Muscle of back (tissue), 13 donors: ENCODE results near the gene OXCT2. TPM values are rescaled to one million over a fixed set of nuclear protein-coding genes. Genes with fewer than 3 reads are reported as not detected.
A peak's percentile ranks its signal among the peaks of the same experiment; 100 is the strongest.
"Not testable (repeated sequence)": the region's sequence is repeated elsewhere in the genome, so short reads cannot be mapped to it uniquely, and the experiment has no call there.

Experiments
- DNase-seq, 3 donors: peaks; one replicate each; pipeline versions ENCODE4 v3.0.0 to v3.0.0-alpha.2; 2013
- long read RNA-seq, 9 donors: transcript quantifications; one replicate each; lab custom pipeline, GENCODE V29; 2026
- polyA plus RNA-seq, 10 donors: library from polyadenylated mRNA; unstranded; fragments of 120-200 nt; gene quantifications; one replicate each; pipeline ENCODE4 v1.2.1, GENCODE V29; 2013; ENCODE audit not compliant: insufficient read length in 10 of 10

The OXCT2 gene
- polyA plus RNA-seq = under 1 TPM in 7 of 10 donors, not detected in 3; 0.12 to 0.73 (median 0.32) TPM
- long read RNA-seq, donor 1 = 0 reads
- long read RNA-seq, donor 2 = 0 reads
- long read RNA-seq, donor 3 = 0 reads
- long read RNA-seq, donor 4 = 0 reads
- long read RNA-seq, donor 5 = 0 reads
- long read RNA-seq, donor 6 = 0 reads
- long read RNA-seq, donor 7 = 0 reads
- long read RNA-seq, donor 8 = 0 reads
- long read RNA-seq, donor 9 = 0 reads

DNA sequence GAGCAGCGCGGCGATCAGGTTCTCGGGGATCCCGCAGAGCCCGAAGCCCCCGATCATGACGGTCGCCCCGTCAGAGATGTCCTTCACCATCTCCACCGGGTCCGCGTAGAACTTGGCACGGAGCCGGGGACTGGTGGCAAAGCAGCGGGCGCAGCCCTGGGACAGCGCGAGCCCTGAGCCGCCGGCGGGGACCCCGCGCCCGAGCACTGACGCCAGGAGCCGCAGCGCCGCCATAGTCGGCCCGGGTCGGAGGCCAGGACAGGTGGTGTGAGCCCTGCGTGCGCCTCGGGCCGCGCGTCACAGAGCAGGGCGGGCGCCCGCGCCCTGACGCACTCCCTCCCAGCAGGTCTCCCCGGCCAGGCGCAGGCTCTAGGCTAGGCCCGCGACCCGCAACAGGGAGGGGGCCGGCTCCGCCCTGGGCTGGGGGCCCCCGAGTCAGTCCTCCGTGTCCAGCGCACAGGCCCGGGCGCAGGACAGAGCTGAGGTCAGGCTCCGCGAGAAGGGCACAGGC, at the start of gene OXCT2:
OXCT2 (minus strand) TSS at position 327 of the 511 bp plus-strand sequence; CDS start at position 234, 93 bp downstream.
- DNase-seq = not testable (repeated sequence)

DNA sequence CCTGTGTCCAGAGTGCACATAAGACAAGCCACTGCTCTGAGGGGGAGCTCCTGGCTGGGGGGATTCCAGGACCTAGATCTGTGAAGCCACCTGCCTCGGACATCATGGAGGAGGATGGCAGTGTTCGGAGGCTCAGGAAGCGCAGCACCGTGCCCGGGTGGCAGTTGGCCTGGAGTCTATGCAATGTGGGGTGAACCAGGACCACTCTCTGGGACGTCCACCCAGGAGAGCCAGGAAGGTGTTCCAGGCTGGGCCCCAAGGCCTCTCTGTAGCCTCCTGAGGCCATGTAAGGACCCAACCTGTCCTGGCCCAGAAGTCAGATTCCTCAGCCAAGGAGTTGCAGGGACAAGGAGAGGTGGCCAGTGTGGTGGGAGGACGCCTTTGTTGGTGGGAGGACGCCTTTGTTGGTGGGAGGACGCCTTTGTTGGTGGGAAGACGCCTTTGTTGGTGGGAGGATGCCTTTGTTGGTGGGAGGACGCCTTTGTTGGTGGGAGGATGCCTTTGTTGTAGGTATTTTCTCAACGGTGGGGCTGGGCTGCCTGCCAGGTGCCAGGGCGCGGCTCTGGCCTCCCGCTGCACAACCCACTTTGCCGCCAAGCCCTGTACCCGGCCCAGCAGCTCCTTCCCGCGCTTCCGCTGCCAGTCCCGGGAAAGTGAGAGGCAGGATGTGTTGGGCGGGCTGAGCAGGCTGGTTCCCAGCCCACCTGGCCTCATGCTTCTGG, 48.1 kb upstream of the OXCT2 start:
- DNase-seq = no peak

DNA sequence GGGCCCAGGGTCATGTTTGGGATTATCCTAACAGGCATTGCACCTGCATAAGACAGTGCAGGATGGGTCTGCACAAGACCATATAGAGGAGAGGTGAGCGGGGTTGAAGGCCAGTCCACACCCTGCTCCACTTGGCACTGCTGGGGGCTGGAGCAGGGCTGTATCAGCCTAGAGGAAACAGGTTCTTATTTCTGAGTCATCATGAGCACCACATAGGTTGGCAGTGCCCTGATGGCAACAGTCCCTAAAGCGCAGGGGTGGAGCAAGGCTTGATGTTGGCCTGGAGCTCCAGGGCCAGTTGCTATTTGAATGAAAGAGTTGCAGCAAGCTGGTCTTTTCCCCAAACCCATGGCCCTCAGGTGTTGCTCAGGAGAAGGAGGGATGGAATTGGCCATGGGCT, 47.3 kb upstream of the OXCT2 start:
- DNase-seq = no peak

DNA sequence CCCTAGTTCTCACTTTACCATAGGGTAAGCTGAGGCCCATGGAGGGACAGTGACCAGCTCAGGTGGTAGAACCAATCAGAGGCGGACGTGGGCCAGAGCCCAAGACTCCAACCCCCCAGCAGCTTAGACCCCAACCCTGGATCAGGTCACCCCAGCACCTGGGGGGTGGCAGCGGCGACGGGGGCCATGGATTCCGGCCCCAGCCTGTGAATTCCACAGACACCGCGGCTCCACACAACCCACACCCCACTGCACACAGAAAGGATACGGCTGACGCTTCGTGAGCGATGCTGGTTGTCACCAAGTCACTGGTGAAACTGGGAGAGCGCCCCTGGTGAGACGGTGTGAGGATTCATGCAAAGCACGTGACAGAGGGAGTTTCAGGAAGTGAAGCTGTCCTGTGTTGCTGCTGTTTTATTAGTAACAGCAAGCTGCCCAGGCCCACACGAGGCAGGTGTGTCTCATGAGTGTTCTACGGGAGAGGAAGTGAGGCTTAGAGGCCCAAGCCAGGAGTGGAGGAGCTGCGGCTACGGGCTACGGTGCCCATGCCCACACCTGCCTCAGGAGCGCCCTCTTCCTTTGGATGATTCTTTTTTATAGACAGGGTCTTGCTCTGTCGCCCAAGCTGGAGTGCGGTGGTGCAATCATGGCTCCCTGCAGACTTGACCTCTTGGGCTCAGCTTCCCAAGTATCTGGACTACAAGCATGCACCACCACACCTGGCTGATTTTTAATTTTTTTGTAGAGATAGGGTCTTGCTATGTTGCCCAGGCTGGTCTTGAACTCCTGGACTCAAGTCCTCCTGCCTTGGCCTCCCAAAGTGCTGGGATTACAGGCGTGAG, 46.2 kb upstream of the OXCT2 start:
- DNase-seq = peak in 1 of 3 donors; percentile 22

DNA sequence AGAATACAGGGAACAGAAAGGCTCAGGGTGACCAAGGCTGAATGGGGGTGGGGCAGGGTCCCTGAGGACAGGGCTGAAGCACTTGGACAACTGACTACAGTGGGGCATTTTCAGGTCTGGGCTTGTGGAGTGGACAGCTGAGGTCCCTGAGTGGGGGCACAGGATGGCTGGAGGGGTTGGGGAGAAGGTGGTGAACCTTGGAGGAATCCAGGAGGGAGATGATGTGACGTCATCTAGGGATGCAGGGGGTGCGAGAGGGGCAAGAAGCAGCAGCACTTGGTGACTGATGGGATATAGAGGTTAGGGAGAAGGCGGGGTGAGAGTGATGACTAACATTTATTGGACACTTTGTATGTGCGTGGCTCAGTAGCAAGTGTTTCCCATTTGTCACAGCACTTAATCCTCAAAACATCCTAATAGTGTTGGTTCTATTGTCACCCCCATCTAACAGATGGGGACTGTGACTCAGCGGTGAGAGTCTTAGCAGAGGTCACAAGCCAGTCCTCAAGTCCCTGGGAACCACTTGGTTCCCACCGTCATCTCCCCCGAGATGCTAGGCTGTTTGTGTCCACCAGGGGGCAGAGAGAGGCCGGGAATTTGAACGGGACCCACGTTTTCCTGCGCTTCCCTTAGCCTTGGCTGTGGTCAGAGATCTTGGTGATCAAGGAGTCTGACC, 45.4 kb upstream of the OXCT2 start:
- DNase-seq = peak; percentile 51 to 80 (median 68)

DNA sequence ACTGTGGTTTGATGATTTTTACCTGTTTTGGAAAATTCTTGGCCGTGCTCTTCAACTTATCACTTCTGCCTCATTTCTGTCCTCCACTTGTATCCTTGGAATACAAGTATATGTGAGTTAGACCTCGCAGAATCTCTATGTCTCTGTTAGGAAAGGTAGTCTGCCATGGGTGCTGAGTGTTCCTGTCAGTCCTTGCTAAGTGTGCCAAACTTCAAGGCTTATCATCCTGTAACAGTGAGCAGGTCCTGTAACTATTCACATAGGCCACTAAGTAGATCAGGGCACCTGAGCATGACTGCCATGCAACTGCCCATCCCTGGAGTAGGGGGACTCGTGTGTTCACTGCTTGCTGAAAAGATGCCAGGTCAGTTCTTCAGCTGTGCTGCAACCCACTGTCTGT, 41.8 kb upstream of the OXCT2 start:
- DNase-seq = no peak

DNA sequence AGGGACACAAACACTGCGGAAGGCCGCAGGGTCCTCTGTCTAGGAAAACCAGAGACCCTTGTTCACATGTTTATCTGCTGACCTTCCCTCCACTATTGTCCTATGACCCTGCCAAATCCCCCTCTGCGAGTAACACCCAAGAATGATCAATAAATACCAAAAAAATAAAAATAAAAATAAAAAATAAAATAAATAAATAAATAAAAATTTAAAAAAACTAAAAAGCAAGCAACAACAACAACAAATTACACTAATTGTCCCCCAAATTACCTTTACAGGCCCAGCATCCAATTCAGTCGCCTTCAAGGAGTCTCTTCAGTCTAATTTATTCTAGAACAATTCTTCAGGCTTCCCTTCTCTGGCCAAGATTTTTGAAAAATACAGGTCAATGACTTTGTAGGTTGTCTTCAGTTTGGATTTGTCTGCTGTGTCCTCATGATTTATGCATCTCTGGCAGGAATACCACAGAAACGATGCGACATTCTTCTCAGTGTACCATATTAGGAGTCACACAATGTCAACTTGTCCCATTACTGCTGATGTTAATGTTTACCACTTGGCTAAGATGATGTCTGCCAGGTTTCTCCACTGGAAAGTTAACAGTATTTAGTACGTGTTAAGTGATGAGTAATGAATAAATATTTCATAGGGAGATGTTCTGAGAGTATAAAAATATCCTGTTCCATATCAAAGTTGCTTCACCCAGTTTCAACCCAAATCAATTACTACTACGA, 37.8 kb upstream of the OXCT2 start:
- no peak for DNase-seq

DNA sequence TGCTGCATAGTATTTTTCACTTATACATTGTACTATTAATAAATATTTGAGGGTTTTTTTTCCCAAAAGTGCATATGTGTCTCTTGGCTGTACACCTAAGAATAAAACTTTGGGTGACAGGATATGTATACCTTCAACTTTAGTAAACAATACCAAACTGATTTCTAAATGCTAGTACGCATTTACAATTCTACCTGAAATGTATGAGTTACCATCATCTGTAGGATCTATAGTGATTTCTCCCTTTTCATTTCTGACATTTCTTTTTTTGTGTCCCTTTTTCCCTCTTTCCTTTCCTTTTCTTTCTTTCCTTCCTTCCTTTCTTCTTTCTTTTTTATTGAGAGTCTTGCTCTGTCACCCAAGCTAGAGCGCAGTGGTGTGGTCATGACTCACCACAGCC, 34.2 kb upstream of the OXCT2 start:
- DNase-seq = no peak

DNA sequence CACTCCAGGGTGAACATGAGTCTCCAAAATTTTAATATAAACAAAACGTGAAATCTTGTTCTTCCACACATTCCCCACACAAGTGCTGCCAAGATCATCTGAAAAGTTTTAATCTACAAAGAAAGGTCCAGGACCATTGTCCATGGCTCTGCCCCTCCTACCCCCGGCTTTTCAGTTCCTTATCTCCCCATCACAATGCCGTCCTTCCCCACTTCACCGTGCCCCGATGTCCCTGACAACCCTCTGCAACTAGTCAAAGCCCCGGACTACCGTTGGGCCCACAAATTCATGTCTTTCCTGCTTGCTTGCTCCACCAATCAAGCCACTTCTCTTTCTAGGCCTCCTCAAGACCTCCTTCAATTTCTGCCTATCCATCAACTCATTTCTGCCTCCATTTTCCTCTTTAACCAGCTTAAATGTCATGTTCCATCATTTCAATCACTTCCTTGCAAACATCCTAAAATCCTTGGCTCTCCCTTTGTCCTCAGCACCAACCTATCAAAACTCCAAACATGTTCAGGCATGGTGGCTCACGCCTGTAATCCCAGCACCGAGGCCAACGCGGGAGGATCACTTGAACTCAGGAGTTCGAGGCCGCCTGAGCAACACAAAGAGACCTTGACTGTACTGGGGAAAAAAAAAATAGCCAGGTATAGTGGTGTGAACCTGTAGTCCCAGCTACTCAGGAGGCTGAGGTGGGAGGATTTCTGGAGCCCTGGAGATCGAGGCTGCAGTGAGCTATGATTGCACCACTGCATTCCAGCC, 31.5 kb upstream of the OXCT2 start:
- no peak for DNase-seq

DNA sequence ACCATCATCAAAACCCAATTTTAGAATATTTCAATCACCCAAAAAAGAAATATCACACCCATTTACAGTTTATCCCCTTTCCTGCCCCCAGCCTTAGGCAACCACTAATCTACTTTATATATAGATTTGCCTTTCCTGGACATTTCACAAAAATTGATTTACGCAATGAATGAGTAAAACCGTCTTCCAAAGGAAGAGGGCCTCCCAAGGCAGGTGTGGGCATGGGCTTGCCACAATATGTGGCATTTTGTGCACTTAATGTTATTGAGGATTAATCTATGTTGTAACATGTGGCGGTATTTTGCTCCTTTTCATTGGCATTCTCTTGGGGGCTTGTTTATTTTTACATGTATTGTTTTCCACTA, 29.3 kb upstream of the OXCT2 start:
- DNase-seq = no peak

DNA sequence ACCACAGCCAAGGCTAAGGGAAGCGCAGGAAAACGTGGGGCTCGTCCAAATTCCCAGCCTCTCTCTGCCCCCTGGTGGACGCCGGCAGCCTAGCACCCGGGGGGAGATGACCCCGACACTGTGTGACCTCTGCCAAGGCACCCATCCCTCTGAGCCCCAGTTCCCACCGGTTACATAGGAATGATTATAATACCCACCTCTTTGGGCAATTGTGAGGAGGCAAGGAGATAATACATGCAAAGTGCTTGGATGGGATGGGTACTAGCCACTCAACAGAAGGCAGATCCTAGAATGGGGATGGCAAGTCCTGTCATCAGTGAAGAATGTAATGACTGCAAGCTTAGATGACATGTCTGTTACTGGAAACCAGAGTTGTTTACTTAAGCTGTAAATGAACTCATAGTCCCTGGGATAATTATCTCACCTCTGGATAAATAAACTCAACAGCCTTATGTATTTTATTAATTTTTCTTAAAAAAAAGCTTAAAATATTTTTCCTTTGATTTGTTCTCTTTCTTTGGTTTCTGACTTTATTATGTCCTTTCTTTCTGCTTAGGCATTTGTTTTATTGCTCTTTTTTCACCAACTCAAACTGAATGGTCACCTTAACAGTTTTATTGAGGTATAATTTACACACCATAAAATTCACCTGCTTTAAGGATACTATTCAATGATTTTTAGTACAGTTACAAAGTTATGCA, 28.8 kb upstream of the OXCT2 start:
- DNase-seq = peak in 2 of 3 donors; percentile 41 to 44

DNA sequence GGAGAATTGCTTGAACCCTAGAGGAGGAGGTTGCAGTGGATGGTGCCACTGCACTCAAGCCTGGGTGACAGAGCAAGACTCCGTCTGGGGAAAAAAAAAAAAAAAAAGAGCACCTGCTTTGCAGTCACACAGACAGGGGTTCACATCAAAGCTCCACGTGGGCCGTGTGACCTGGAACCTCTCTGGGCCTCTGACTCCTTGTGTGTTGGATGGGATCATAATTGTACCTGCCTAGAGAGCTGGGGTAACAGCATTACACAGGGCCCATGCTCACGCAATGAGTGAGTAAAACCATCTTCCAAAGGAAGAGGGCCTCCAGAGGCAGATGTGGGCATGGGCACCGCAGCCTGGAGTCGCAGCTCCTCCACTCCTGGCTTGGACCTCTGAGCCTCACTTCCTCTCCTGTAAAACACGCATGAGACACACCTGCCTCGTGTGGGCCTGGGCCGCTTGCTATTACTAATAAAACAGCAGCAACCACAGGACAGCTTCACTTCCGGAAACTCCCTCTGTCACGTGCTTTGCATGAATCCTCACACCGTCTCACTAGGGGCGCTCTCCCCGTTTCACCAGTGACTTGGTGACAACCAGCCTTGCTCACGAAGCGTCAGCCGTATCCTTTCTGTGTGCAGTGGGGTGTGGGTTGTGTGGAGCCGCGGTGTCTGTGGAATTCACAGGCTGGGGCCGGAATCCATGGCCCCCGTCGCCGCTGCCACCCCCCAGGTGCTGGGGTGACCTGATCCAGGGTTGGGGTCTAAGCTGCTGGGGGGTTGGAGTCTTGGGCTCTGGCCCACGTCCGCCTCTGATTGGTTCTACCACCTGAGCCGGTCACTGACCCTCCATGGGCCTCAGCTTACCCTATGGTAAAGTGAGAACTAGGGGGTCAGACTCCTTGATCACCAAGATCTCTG, 28.0 kb upstream of the OXCT2 start:
- DNase-seq = peak; percentile 25 to 56 (median 29)

DNA sequence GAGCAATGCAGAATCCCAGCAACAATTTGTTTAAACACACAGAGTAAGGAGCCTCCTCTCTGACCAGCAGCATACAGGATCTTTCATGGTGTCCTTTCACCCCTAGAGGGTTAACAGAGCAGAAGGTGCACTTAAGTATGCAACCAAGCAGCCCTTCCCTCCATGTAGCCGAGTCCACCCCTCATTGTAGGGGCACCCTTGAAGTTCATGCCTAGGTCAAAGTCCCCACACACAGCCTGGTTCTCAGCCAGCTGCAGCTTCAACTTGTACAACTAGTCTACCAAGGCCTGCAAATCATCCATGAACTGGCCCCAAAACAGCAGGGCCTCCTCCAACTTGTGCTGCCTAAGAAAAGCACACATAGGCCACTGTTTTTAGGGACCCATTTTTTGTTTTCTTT, 24.5 kb upstream of the OXCT2 start:
- no peak for DNase-seq

DNA sequence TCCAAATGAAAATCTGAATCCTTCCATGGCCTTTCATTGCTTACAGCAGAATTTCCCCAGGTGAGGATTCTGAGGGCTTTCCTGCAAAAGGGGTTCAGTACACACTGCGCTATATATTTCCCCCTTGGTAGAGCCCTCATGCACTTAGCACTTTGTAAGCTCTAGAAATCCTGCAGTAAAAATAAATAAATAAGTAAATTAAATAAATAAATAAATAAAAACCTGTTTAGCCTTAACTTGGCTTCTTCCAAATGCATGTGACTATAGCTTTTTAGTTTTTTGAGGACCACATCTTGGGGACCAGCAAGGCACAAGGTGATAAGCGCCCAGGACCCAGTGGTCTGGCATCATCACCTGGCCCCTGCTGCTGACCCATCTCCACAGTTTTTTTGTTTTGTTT, 20.7 kb upstream of the OXCT2 start:
- DNase-seq = no peak

DNA sequence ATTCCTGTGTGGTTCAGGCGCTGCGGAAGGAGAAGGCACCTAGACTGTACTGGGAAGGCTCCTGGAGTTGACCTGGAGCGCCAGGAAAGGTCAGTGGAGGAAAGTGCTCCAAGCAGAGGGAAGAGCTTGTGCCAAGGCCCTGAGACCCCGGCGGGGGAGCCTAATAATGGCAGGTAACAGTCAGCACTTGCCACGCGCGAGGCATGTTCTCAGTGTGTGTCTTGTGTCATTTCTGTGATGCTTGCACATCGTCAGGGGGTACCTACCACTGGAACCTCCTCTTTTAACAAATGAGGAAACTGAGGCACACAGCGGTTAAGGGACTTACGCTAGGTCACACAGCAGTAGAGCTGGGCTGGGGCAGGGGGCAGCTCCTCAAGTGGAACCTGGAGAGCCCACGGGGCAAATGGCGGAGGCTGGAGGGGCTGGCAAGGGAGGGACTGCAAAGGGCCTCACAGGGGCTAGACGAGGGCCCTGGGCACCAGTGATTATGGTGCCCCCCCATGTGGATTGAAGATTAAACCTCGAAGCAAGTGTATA, 18.5 kb upstream of the OXCT2 start:
- DNase-seq = no peak

DNA sequence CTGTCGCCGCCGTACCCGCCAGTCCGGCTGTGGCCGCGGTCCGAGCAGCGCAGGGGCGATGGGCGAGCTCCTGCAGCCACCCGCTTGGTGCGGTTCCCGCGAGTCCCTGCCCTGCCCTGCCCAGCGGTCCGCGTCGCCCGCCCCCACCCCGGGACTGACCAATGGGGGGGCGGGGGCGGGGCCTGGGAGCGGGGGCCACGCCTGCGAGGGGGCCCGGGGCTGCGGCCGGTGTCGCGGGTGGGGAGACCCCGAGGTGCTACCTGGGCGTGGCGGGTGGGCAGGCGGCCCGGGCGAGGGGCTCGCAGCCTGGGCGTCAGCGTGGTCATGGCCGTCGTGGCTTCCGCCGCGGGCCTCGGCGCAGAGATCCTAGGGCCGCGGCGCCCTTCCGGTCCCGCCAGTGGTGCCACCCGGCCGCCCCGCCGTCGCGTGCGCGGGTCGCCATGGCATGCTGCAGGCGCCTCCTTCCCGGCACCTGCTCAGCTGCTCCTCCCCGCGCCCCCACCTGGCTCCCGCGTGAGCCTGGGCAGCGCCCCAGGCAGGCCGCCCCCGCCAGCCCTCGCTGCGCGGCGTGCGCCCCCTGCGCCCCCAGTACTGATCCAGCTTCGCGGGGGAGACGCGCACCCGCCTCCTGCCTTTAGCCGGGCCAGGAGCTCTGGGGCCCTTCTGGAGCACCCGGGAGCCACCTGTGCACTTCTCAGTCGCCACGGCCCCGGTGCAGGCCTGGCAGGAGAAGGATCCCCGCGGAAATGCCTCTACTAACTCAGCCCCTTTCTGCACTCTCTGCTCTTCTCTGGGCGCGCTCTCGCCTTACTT, 17.8 kb upstream of the OXCT2 start, which contains the start of gene BMP8B:
BMP8B (minus strand) TSS at position 108 of the 813 bp plus-strand sequence. CDS start 380 bp downstream, outside the sequence.
- DNase-seq = peak in 1 of 3 donors; percentile 37

DNA sequence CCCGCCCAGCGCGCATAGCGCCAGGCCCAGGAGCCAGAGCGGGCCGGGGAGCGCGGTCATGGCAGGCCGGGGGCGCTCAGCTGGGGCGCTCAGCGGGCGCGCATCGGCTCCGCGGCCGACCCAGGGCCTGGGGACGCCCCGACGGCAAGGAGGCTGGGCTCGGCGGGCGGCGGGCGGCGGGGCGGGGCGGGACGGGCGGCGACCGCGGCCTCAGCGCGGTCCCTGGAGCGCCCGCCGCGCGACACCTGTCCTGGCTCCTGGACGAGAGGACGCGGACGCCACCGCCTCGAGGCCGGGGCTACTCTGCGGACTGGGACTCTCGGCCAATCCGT, 17.2 kb upstream of the OXCT2 start:
- DNase-seq = no peak
